GM18907 (cell line): ENCODE results near the gene EFEMP1.
"Not testable (repeated sequence)": the region's sequence is repeated elsewhere in the genome, so short reads cannot be mapped to it uniquely, and the experiment has no call there.

ENCODE experiments used
- ATAC-seq: cut with Tn5 transposase; IDR thresholded peaks from one replicate; pipeline ENCODE4 v1.9.1; 2021; ENCODE audit warnings: mild to moderate bottlenecking, moderate library complexity; ENCODE audit not compliant: unreplicated experiment

EFEMP1 gene

GRCh38 chr2:55837073-55837472 is 86.5 kb downstream of the EFEMP1 start:
- ATAC-seq: no peak

- not testable (repeated sequence) for ATAC-seq
Observed at GRCh38 chr2:55831671-55832410, 91.7 kb downstream of the EFEMP1 start.

GRCh38 chr2:55827855-55828254 is 95.7 kb downstream of the EFEMP1 start:
- ATAC-seq: no peak

GRCh38 chr2:55827428-55827827 is 96.2 kb downstream of the EFEMP1 start:
- not testable (repeated sequence) for ATAC-seq

GRCh38 chr2:55826246-55826645 is 97.3 kb downstream of the EFEMP1 start:
- ATAC-seq: no peak

- ATAC-seq: no peak
Observed at GRCh38 chr2:55824551-55825096, 99.0 kb downstream of the EFEMP1 start.
